ENCODE measurements around the gene FRMD4B. TPM values are rescaled to one million over a fixed set of nuclear protein-coding genes. Genes with fewer than 3 reads are reported as not detected.

FRMD4B gene
- total RNA-seq, 1 donor from 2014 or later, result 17.3 TPM

- Mint-ChIP-seq H3K27ac (no peak overlapping the region), H3K9me3 (no peaks in the 10 kb centered on the region), H3K27me3 (ENCODE audit: insufficient read depth, low read depth) (peaks cover 5% of the 10 kb centered on the region), H3K36me3 (no peaks in the 10 kb centered on the region), H3K4me1 (peaks cover 35% of the 10 kb centered on the region), H3K4me3 (no peak overlapping the region)
- Histone ChIP-seq H3K36me3 (no peaks in the 10 kb centered on the region), H4K20me1 (ENCODE audit: low read depth) (no peaks in the 10 kb centered on the region), H3K4me1 (peaks cover 43% of the 10 kb centered on the region), H3K79me2 (ENCODE audit: low read depth) (no peaks in the 10 kb centered on the region), H3K27me3 (no peaks in the 10 kb centered on the region), H3K4me2 (no peak overlapping the region), H3F3A (ENCODE audit: low read depth) (peaks cover 33% of the 10 kb centered on the region), H3K9me3 (ENCODE audit: low read depth) (no peaks in the 10 kb centered on the region), H2AFZ (replicated peaks) (no peak overlapping the region), H3K27ac (no peak overlapping the region), H3K9ac (no peak overlapping the region), H3K4me3 (no peak overlapping the region)
- no peak for DNase-seq (ENCODE audit: low spot score)
- TF ChIP-seq EZH2phosphoT487 (IDR thresholded peaks at IDR 0.05), result no peak
- no peak for TF ChIP-seq CTCF (IDR thresholded peaks at IDR 0.05)
- no peak for TF ChIP-seq EZH2 (IDR thresholded peaks at IDR 0.05)
Measured at GRCh38 chr3:69252631-69253030, 133.3 kb downstream of the FRMD4B start.

- no peaks in the 10 kb centered on the region for H3K27me3 ChIP-seq
- no peak overlapping the region for H2AFZ ChIP-seq (replicated peaks)
- peaks cover 33% of the 10 kb centered on the region for H3F3A ChIP-seq (ENCODE audit: low read depth)
- H3K27me3 Mint-ChIP-seq (ENCODE audit: insufficient read depth, low read depth), result peaks cover 5% of the 10 kb centered on the region
- H3K36me3 Mint-ChIP-seq, result no peaks in the 10 kb centered on the region
- H3K79me2 ChIP-seq (ENCODE audit: low read depth), result no peaks in the 10 kb centered on the region
- peak overlapping the region; percentile 42 for H3K27ac ChIP-seq
- peaks cover 35% of the 10 kb centered on the region for H3K4me1 Mint-ChIP-seq
- H3K9me3 ChIP-seq (ENCODE audit: low read depth), result no peaks in the 10 kb centered on the region
- no peak for DNase-seq (ENCODE audit: low spot score)
- no peak overlapping the region for H3K4me3 ChIP-seq
- peak overlapping the region; percentile 55 for H3K4me2 ChIP-seq
- no peaks in the 10 kb centered on the region for H3K36me3 ChIP-seq
- peaks cover 43% of the 10 kb centered on the region for H3K4me1 ChIP-seq
- no peaks in the 10 kb centered on the region for H4K20me1 ChIP-seq (ENCODE audit: low read depth)
- TF ChIP-seq EZH2phosphoT487 (IDR thresholded peaks at IDR 0.05), result no peak
- TF ChIP-seq CTCF (IDR thresholded peaks at IDR 0.05), result no peak
- no peak for TF ChIP-seq EZH2 (IDR thresholded peaks at IDR 0.05)
- no peak overlapping the region for H3K4me3 Mint-ChIP-seq
- no peak overlapping the region for H3K9ac ChIP-seq
- H3K9me3 Mint-ChIP-seq, result no peaks in the 10 kb centered on the region
- peak overlapping the region; percentile 74 for H3K27ac Mint-ChIP-seq
Measured at GRCh38 chr3:69252141-69252540, 133.7 kb downstream of the FRMD4B start.

GRCh38 chr3:69251078-69251805 is 134.6 kb downstream of the FRMD4B start:
- peak overlapping the region; percentile 74 for H3K27ac Mint-ChIP-seq

More at GRCh38 chr3:69251078-69251805, 134.6 kb downstream of the FRMD4B start:
- Histone ChIP-seq H3K4me2 (peak overlapping the region; percentile 55), H3K27ac (peak overlapping the region; percentile 42), H3K79me2 (ENCODE audit: low read depth) (no peaks in the 10 kb centered on the region), H3K36me3 (no peaks in the 10 kb centered on the region), H4K20me1 (ENCODE audit: low read depth) (no peaks in the 10 kb centered on the region), H3K9ac (no peak overlapping the region), H3K4me1 (peaks cover 43% of the 10 kb centered on the region), H3K9me3 (ENCODE audit: low read depth) (no peaks in the 10 kb centered on the region), H2AFZ (replicated peaks) (no peak overlapping the region), H3F3A (ENCODE audit: low read depth) (peaks cover 33% of the 10 kb centered on the region), H3K27me3 (no peaks in the 10 kb centered on the region), H3K4me3 (no peak overlapping the region)
- Mint-ChIP-seq H3K9me3 (no peaks in the 10 kb centered on the region), H3K27me3 (ENCODE audit: insufficient read depth, low read depth) (peaks cover 5% of the 10 kb centered on the region), H3K4me1 (peaks cover 35% of the 10 kb centered on the region), H3K4me3 (no peak overlapping the region), H3K36me3 (no peaks in the 10 kb centered on the region)
- DNase-seq (ENCODE audit: low spot score), result peak; percentile 45
- TF ChIP-seq EZH2 (IDR thresholded peaks at IDR 0.05) (no peak), CTCF (IDR thresholded peaks at IDR 0.05) (no peak), EZH2phosphoT487 (IDR thresholded peaks at IDR 0.05) (no peak)

Measured in neural progenitor cell (in vitro differentiated cells).